GM23248 (cell line): ENCODE measurements around the gene TSPO2.

ENCODE experiments used
- EZH2 ChIP-seq: fragments of 200-600 bp; sonication (generic); IDR thresholded peaks from 2 replicates; pipeline ENCODE4 v1.6.1; 2018; ENCODE audit warnings: antibody characterized with exemption, mild to moderate bottlenecking; ENCODE audit not compliant: insufficient read depth, poor library complexity, severe bottlenecking
- EZH2phosphoT487 ChIP-seq: fragments of 200-600 bp; sonication (generic); IDR thresholded peaks from 2 replicates; pipeline ENCODE4 v1.6.1; 2018; ENCODE audit warnings: antibody characterized with exemption, moderate library complexity, mild to moderate bottlenecking, low read depth; ENCODE audit not compliant: insufficient read depth

DNA sequence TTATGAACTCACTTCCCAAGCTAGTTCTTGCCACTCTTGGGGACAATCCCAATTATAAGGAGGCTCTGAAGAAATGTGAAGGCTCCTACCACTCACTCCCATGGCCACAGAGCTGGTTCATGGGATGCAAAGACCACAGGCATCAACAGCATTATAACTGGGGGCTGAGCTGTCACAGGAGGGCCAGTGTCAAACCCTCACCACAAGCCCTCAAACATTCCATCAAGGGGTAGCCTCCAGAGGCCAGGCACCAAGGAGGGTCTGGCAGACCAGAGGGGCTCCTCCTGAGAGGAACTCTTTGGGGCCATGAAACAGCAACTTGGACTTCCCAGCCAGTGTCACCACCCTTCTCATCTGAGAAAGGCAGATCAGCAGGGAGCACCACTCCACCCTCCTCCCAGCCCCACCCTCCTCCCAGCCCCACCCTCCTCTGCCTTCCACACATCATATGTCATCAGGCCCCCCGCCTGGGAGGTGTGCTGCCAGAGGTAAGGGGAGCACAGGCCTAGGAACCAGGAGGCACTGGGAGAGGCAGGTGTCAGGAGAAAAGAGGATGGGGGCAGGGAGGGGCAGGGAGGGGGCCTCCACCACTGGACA, 1.2 kb upstream of the TSPO2 start:
- TF ChIP-seq EZH2phosphoT487 (no peak), EZH2 (no peak)
